Measurements from ENCODE around the gene CCSER2. TPM values are rescaled to one million over a fixed set of nuclear protein-coding genes. Genes with fewer than 3 reads are reported as not detected.

Gene CCSER2
- total and polyA plus RNA-seq, 4 donors = 9.4 to 83.5 (median 32.5) TPM

GRCh38 chr10:84510121-84510520 is 181.7 kb downstream of the CCSER2 start:
- Histone ChIP-seq H3K4me3 (no peak overlapping the region), H3K4me1 (ENCODE audit: control insufficient read depth in 5 of 5, insufficient read depth in 5 of 5, low read length in 5 of 5) (peaks cover 0 to 53% (median 1%) of the 10 kb centered on the region in 5 donors), H3K27me3 (ENCODE audit: control insufficient read depth in 3 of 3, insufficient read depth in 3 of 3, low read length in 2 of 3) (no peaks in the 10 kb centered on the region), H3K36me3 (ENCODE audit: control insufficient read depth in 4 of 4, insufficient read depth in 4 of 4, low read length in 4 of 4) (peaks cover 6 to 16% (median 8%) of the 10 kb centered on the region in 4 donors), H3K27ac (ENCODE audit: low read depth in 1 of 2, low read length in 1 of 2) (no peak overlapping the region), H3K9ac (ENCODE audit: insufficient read depth in 1 of 2, low read length in 2 of 2) (no peak overlapping the region), H3K9me3 (ENCODE audit: control insufficient read depth in 4 of 4, insufficient read depth in 3 of 4, low read length in 3 of 4) (no peaks in the 10 kb centered on the region)
- DNase-seq = peak in 1 of 3 donors; percentile 13
- TF ChIP-seq CTCF (IDR thresholded peaks at IDR 0.05; ENCODE audit: control extremely low read depth, extremely low read depth) = no peak
- no peak for ATAC-seq (ENCODE audit: insufficient read depth, low FRiP score)
- 82 to 88% methylated on average over 3 of the region's 3 CpGs for WGBS, 2 donors

GRCh38 chr10:84511106-84511505 is 182.7 kb downstream of the CCSER2 start:
- DNase-seq (no peak), ATAC-seq (ENCODE audit: insufficient read depth, low FRiP score) (no peak)
- Histone ChIP-seq H3K4me3 (no peak overlapping the region), H3K9me3 (ENCODE audit: control insufficient read depth in 4 of 4, insufficient read depth in 3 of 4, low read length in 3 of 4) (no peaks in the 10 kb centered on the region), H3K27ac (ENCODE audit: low read depth in 1 of 2, low read length in 1 of 2) (no peak overlapping the region), H3K36me3 (ENCODE audit: control insufficient read depth in 4 of 4, insufficient read depth in 4 of 4, low read length in 4 of 4) (peaks cover 7 to 16% (median 10%) of the 10 kb centered on the region in 4 donors), H3K4me1 (ENCODE audit: control insufficient read depth in 5 of 5, insufficient read depth in 5 of 5, low read length in 5 of 5) (peaks cover 0 to 53% (median 1%) of the 10 kb centered on the region in 5 donors), H3K9ac (ENCODE audit: insufficient read depth in 1 of 2, low read length in 2 of 2) (no peak overlapping the region), H3K27me3 (ENCODE audit: control insufficient read depth in 3 of 3, insufficient read depth in 3 of 3, low read length in 2 of 3) (no peaks in the 10 kb centered on the region)
- 88% methylated on average over 2 of the region's 2 CpGs for WGBS, 2 donors
- TF ChIP-seq CTCF (IDR thresholded peaks at IDR 0.05; ENCODE audit: control extremely low read depth, extremely low read depth) = no peak

- no peaks in the 10 kb centered on the region for H3K27me3 ChIP-seq (ENCODE audit: control insufficient read depth in 3 of 3, insufficient read depth in 3 of 3, low read length in 2 of 3)
- no peak for TF ChIP-seq CTCF (IDR thresholded peaks at IDR 0.05; ENCODE audit: control extremely low read depth, extremely low read depth)
- peaks cover 7 to 16% (median 10%) of the 10 kb centered on the region in 4 donors for H3K36me3 ChIP-seq (ENCODE audit: control insufficient read depth in 4 of 4, insufficient read depth in 4 of 4, low read length in 4 of 4)
- peak; percentile 58 to 81 (median 75) for DNase-seq
- H3K9ac ChIP-seq (ENCODE audit: insufficient read depth in 1 of 2, low read length in 2 of 2) = no peak overlapping the region
- WGBS, 2 donors = 85 to 86% methylated on average over 5 of the region's 5 CpGs
- ATAC-seq (ENCODE audit: insufficient read depth, low FRiP score) = no peak
- peaks cover 0 to 53% (median 1%) of the 10 kb centered on the region in 5 donors for H3K4me1 ChIP-seq (ENCODE audit: control insufficient read depth in 5 of 5, insufficient read depth in 5 of 5, low read length in 5 of 5)
- no peak overlapping the region for H3K4me3 ChIP-seq
- H3K27ac ChIP-seq (ENCODE audit: low read depth in 1 of 2, low read length in 1 of 2) = peak overlapping the region in 1 of 2 donors; percentile 40
- H3K9me3 ChIP-seq (ENCODE audit: control insufficient read depth in 4 of 4, insufficient read depth in 3 of 4, low read length in 3 of 4) = no peaks in the 10 kb centered on the region
Observed at GRCh38 chr10:84511709-84512285, 183.4 kb downstream of the CCSER2 start.

GRCh38 chr10:84517554-84517953 is 189.2 kb downstream of the CCSER2 start:
- TF ChIP-seq CTCF (IDR thresholded peaks at IDR 0.05; ENCODE audit: control extremely low read depth, extremely low read depth) = no peak
- H3K4me3 ChIP-seq = no peak overlapping the region
- peaks cover 8 to 16% (median 11%) of the 10 kb centered on the region in 4 donors for H3K36me3 ChIP-seq (ENCODE audit: control insufficient read depth in 4 of 4, insufficient read depth in 4 of 4, low read length in 4 of 4)
- H3K27me3 ChIP-seq (ENCODE audit: control insufficient read depth in 3 of 3, insufficient read depth in 3 of 3, low read length in 2 of 3) = no peaks in the 10 kb centered on the region
- DNase-seq (no peak), ATAC-seq (ENCODE audit: insufficient read depth, low FRiP score) (no peak)
- peaks cover 0 to 17% (median 0%) of the 10 kb centered on the region in 5 donors for H3K4me1 ChIP-seq (ENCODE audit: control insufficient read depth in 5 of 5, insufficient read depth in 5 of 5, low read length in 5 of 5)
- H3K9ac ChIP-seq (ENCODE audit: insufficient read depth in 1 of 2, low read length in 2 of 2) = no peak overlapping the region
- H3K9me3 ChIP-seq (ENCODE audit: control insufficient read depth in 4 of 4, insufficient read depth in 3 of 4, low read length in 3 of 4) = no peaks in the 10 kb centered on the region
- WGBS, 2 donors = 93 to 97% methylated on average over 4 of the region's 4 CpGs
- H3K27ac ChIP-seq (ENCODE audit: low read depth in 1 of 2, low read length in 1 of 2) = no peak overlapping the region
